HG02885 (cell line): ENCODE data around the gene GOLGA3.
"Not testable (repeated sequence)": the region's sequence is repeated elsewhere in the genome, so short reads cannot be mapped to it uniquely, and the experiment has no call there.

Experiments
- ATAC-seq: cut with Tn5 transposase; IDR thresholded peaks from one replicate; pipeline ENCODE4 v1.9.1; 2021; ENCODE audit warnings: mild to moderate bottlenecking; ENCODE audit not compliant: unreplicated experiment, poor library complexity

GOLGA3 gene

DNA sequence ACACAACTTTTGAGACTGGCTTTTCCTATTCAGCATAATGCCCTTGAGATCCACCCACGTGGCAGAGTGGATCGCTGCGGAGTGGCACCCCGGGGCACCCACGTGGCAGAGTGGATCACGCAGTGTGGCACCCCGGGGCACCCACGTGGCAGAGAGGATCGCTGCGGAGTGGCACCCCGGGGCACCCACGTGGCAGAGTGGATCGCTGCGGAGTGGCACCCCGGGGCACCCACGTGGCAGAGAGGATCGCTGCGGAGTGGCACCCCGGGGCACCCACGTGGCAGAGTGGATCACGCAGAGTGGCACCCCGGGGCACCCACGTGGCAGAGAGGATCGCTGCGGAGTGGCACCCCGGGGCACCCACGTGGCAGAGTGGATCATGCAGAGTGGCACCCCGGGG is 69.8 kb downstream of the GOLGA3 start:
- ATAC-seq = not testable (repeated sequence)

DNA sequence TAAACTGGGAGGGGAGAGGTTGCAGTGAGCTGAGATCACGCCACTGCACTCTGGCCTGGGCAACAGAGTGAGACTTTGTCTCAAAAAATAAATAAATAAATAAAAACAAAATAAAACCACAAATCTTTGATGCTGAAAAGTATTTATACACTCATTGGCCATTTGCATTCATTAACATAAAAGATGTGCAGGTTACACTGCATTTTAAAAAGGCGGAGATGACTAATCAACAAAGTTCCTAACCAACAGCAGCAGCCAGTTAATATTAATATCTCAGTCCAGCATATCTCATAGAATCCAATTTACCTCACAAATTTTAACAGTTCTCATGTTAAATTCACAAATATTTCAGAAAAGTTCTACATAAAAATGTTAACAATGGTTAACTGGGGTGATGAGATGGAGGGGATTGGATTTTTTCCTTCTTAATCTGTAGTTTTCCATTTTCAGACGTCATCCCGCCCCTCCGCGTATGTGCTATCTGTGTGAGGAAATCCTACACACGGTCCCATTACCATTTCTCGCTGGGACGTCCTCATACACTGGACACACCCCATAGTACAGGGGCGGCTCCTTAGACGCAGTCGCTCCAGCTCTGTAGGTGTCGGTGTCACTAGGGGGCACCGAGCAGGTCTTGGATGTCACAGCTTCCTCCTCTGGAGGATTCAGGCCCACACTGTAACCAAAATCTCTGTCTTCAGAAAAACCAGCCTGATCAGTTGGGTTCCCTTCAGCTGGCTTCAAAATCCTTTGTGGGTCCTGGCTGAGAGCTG is 74.3 kb downstream of the GOLGA3 start:
- no peak for ATAC-seq

DNA sequence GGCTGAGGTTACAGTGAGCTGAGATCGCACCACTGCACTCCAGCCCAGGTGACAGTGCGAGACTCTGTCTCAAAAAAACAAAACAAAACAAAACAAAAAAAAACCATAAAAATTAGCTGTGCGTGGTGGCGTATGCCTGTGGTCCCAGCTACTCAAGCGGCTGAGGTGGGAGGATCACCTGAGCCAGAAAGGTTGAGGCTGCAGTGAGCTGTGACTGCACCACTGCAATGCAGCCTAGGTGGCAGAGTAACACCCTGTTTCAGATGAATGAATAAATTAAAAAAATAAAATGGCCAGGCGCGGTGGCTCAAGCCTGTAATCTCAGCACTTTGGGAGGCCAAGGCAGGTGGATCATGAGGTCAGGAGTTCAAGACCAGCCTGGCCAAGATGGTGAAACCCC is 75.0 kb downstream of the GOLGA3 start:
- not testable (repeated sequence) for ATAC-seq

DNA sequence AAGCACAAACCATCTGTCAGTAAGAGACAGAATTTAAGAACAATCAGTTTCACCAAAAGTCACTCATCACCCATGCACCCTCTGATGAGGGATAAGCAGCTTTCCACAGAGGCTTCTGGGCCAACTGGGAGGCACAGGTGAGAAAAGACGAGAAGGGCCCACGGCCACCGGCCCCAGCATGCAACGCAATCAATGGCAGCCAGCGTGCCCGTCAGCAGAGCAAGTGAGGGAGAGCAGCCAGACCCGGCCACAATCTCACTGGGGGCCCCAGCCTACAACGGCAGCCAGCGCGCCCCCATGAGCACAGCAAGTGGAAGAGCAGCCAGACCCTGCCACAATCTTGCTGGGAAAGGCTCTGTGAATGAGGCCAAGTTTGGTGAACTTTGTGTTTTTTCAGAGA is 80.3 kb downstream of the GOLGA3 start:
- no peak for ATAC-seq

DNA sequence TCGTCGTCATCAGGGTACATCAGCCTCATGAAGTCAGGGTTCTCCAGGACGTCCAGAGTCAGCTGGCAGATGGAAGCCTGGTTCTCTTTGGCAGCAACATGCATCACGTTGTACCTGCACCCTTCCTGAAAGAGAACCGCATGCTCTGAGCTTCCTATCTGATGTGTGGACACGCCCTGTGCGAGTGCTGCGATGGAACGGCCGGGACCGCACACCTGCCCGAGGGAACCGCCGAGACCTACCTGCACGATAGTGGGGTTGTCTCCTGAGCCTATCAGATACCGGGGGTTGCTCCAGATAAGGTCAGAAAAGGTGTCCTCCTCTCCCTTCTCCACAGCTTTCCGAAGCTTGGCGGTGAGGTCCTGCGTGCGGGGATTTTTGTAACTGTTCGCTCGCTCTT is 80.8 kb downstream of the GOLGA3 start:
- ATAC-seq = no peak

DNA sequence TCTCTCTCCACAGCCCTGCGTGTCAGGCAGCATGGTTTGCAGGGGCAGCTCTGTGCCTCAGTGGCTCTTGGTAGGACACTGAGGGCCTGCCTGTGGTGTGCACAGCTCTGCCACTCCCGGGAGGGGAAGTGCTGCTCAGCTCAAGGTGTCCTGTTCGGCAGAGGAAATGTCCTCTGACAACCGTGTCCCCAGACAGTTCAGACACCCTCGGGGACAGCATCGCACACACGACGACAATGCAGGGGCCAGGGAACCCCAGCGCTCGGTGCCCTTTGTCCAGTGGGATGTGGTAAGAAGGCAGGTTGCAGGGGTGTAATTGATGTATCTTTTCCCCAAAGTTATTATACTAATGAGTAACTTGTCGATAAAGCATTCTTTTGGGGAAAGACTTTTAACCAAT is 81.3 kb downstream of the GOLGA3 start:
- no peak for ATAC-seq

DNA sequence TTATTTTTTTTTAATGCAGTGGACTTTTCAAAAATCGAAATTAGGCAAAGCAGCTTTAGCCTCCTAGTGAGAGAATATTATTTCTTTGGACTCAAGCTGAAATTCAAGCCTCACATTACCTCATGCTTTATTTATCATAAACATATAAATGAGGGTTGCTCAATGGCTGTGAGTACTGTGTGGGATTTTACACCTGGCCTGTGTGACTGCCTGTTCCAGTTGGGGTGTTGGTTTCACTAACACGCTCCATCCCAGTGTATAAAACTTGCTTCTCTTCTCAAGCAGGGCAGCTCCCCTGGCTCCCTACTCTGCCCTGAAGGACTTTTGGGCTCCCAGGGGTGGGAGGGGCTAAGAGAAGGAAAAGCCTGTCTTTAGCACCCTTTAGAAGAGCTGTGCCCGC is 82.1 kb downstream of the GOLGA3 start:
- no peak for ATAC-seq

DNA sequence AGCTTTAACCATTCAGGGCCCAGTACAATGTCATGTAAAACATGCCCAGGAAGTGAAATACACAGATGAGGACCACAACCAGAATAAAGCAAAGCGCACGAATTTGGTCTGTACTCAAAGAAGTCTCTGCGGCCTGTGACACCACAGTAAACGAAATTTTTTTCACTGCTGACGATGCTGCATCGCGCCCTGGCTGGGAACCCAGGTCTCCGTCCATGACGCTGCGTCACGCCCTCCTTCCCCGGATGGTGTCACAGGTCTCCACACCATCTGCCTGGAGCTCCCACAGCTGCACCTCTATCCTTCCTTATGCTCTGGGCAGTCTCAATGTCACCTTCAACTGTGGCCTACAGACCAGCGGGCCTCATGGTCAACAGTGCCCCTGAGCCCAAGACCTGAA is 84.8 kb downstream of the GOLGA3 start:
- ATAC-seq = no peak

DNA sequence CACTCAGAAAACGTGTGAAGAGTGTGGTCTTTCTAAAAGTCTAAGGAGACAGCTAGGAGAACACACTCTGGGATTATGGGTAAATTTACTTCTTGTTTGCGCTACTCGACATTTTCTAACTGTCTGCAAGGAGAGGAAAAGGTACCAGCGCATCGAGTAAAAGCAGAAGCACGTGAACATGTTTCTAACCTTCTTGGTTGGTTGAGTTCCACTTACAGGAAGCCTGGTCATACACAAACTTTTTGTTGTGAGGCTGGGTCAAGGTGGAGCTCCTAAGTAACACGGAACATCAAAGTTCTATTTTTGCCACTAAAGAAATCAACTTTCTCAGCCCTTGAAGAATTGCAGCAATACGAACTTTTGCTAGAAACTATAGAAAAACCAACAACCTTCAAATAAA is 87.0 kb downstream of the GOLGA3 start:
- ATAC-seq = no peak

DNA sequence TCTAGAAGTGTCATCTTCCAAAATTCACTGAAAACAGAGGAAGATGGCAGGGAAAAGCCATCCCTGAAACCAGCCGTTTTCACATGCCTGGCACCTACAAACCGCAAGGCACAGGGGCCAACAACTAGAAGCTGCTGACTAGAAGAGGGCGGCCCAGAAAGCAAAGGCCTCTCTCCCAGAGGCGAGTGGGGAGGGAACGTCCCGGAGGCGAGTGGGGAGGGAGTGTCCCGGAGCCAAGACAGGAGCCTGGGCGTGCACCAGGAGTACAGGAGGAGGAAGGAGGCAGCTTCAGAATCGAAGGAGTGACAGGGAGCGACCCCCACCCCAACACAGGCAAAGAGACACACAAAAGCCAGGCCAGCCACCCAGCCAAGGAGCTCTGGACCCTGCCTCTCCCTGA is 88.0 kb downstream of the GOLGA3 start:
- ATAC-seq = no peak

DNA sequence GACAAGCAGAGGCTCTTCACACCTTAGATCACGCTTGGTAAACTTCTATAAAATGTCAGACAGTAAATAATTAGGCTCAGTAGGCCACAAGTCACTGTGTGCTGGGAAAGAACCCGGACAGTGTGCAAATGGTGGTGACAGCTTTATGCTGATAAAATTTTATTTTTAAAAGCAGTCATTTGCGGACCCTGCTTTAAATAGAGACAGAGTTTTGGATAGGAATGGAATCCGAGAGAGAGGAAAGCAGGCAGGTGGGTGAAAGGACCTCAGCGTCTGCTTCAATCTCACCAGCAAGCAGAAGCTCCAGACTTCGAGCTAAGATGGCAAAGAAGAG is 88.4 kb downstream of the GOLGA3 start:
- no peak for ATAC-seq

DNA sequence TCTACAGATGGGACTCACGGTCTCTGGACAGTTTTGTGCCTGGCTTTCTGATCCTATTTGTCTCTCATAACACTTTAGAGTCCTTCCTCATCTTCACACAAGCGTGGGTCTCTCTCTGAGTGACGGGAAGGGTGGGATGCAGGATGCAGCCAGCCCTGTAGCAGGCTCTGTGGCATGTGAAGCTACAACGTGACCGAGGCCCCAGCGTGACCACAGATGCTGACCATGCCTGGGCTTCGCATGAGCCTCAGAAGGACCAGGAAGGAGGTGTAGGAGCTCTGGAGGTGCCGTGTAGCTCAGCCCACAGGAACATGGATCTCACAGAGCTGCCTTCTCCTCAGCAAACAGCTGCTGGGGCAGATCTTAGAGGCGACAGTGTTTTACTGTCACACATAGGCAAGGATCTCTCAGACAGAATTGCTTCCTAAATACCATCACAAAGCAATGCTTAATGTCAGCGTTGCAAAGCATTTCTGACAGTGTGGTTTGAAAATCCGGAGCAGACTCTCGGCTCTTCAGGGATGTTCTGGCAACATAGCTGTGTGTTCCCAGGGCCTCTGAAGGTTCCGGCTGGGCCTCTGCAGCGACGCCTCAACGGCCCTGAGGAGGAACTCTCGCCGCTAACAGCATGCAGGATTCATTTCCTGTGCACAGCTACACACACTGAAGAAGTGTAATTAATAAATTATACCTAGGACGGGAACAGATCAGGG is 88.9 kb downstream of the GOLGA3 start:
- ATAC-seq = no peak

DNA sequence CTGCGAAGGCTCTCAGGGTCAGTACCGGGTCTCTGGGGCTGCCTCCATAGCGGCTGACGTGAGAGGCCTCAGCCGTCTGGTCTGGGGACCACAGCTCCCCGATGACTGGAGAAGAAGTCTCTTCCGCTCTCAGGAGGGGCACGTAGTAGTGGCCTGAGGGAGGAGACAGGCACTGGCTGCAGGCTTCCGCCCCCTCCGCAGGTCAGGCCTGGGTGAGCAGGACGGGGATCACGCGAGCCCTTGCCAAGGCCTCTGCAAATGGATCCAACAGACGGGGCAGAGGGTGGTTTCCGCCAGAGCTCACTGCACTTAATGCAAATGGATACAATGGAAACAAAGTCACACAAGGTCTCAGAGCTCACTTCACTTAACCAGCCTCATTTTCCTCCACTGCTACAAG is 91.8 kb downstream of the GOLGA3 start:
- no peak for ATAC-seq

DNA sequence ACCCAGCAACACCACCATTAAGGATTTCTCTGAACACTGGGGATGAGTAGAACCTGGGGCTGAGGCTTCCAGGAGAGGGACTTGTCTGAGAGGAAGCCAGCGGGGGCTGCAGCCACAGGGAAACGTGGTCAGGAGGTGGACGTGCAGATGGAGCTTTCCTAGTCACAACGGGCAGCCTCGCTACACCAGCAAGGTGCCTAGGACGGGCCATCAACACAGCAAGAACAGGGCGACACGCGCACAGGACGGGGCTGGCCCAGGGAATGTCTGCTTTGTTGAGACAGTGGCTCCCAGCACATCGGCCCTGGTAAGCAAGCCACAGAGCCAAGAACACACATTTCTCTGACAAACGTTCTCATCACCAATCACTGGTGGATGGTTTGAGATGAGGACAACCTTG is 92.3 kb downstream of the GOLGA3 start:
- ATAC-seq = no peak

DNA sequence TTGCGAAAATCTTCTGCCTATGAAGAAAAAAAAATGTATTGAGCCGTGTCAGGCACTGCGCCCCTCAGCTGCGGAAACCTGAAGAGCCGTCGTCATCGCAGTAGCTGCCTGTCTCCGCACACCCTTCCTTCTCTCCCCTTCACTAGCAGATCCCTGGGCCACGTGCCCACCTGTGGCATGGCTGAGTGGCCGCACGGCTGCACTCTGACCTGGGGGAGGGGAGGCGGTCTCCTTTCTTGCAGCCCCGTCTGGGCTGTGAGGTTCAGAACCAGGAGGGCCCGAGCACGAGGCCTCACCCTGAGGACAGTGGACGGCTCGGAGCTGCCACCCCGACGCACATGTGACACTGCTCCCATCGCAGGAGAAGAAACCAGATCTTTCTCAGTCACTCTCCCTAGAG is 93.2 kb downstream of the GOLGA3 start:
- no peak for ATAC-seq

DNA sequence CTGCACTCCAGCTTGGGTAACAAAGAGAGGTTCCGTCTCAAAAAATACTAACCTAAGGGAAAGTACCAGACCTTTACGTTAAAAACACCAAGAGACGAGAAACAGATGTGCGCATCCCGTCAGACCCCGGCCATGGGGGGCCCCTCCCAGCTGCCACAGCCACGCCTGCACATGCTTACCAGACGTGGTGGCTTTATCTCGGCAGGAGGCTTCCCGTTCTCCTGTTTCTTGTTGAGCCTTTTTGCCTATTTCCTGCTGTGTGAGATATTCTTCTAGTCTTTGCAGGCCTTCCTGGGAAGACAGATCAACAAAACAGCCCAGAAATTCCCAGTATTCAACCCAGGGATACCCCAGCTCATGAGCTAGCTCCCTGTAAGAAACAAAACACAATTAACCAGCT is 94.5 kb downstream of the GOLGA3 start:
- no peak for ATAC-seq

DNA sequence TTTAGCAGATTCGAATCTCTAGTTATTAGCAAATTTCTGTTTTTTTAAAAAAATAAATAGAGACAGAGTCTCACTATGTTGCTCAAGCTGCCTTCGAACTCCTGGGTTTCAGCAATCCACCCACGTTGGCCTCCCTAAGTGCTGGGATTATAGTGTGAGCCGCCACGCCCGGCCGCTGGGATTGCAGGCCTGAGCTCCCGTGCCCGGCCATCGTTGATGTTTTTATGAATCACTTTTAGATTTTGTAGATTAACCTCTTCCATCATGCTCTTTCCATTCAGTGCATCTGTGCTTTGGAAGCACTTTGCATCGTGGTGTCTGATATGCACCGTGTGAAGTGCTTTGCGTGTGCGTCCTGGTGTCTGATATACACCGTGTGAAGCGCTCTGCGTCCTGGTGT is 97.1 kb downstream of the GOLGA3 start:
- no peak for ATAC-seq

DNA sequence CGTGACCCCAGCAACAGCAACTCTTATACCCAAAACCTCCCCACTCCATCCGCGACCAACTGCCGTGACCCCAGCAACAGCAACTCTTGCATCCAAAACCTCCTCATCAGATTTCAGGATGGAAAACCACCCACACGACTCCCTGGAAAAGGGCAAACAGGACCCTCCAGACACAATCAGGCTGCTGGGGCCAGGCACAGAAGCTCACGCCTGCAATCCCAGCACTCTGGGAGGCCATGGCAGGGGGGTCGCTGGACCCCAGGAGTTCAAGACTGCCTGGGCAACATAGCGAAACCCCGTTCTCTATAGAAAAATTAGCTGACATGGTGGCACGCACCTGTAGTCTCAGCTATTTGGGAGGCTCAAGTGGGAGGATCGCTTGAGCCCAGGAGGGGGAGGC is 98.3 kb downstream of the GOLGA3 start:
- no peak for ATAC-seq

DNA sequence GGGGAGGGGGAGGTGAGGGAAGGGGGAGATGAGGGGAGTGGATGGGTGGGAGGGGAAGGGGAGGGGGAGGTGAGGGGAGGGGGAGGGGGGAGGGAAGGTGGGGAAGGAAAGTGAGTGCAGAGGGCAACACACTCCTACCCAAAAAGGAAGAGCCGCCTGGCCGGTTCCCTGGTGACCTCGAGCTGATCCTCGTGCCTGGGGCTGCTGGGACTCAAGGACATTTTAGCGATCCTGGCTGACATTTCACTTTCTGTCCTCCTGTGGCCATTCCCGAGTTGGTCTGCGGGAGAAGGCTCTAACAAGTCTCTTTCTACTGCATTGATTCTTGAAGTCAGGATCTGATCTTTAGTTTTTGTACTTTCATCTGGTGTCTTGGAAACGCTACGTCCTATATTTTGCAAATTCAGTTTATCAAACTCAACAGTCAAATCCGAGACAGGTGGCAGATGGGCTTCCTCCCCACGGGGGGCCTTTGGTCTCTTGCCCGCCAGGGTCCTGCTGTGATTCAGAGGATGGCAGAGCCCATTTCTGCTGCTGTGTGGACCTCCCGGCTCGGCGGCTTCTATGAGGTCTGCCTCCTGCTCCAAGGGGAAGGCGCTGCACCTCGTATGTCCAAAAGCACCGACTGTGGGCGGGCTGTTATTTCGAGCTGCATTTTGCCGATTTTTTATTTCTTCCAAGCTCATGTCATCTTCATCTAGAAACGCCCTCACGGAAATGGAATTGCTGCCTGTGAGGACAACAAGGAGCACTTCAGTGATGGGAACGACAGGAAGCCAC is 98.9 kb downstream of the GOLGA3 start:
- no peak for ATAC-seq

DNA sequence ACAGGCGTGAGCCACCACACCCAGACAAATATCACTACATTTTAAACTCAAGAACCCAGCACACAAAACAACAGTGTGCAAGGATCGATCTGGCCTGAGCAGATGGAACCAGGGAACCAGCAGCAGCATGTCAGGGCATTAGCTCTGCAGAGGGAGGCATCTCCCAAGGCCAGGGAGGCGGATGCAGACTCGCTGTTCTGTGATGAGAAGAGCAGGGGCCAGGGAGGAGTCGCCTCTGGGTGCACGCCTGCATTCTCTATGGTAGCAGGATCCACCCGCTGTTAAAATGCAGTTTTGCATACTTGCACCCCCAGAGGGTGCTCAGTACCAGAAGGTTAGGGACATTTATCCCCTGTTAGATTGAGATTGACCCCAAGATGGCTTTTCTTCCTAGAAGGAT is 100.2 kb downstream of the GOLGA3 start:
- ATAC-seq = no peak

DNA sequence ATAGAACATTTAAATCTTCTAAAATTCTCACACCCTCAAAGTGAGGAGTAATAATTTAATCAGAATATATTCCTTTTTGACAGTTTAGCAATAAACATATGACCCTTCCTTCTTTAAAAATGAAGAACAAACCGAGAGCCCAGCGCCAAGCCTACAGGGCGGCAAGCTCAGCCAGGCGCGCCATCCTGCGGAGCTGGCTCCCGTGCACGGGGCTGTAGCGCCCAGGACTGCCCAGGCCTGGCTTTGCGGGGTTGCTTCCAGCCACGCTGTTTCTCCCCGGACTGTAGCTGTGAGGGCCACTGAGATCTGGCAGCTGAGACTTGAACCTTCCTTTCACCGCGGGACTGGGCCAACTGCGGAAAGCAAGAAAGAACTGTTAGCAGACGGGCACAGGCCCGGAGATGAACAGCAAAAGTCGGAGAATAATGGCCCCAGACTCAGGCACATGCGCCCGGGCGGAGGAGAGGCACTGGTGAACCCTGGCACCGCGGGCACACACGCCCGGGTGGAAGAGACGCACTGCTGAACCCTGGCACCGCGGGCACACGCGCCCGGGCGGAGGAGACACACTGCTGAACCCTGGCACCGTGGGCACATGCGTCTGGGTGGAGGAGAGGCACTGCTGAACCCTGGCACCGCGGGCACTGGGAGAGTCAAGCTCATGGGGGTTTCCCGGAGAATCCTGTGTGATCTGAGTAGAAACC is 101.4 kb downstream of the GOLGA3 start:
- ATAC-seq = no peak
